SK-N-SH (cell line): ENCODE results near the gene HIRA. TPM values are rescaled to one million over a fixed set of nuclear protein-coding genes. Genes with fewer than 3 reads are reported as not detected.

Source experiments
- CTCF ChIA-PET: fragments of 300-600, 350-600 bp; formaldehyde crosslinking; extraction: SDS; loops from one replicate; lab custom pipeline; 2021; lab: Yijun Ruan, JAX
- POLR2A ChIA-PET: fragments of 350-600 bp; sonication (Branson Sonifier 250); formaldehyde crosslinking; extraction: SDS; loops from one replicate; lab custom pipeline; 2020; ENCODE audit warnings: antibody characterized with exemption, inconsistent platforms; lab: Yijun Ruan, JAX
- DNase-seq: peaks from one replicate; pipeline ENCODE4 v3.0.0; 2012
- H2AFZ ChIP-seq: fragments of 200-600 bp; sonication (generic); 2 replicates; pipeline ENCODE4 v1.8.1; 2016; ENCODE audit warnings: antibody characterized with exemption, mild to moderate bottlenecking, low read depth
- H3F3A ChIP-seq: fragments of 200-600 bp; sonication (generic); replicated peaks from 2 replicates; pipeline ENCODE3; 2016; ENCODE audit warnings: antibody characterized with exemption, mild to moderate bottlenecking; ENCODE audit not compliant: insufficient read depth
- H3K27ac ChIP-seq, 2 experiments: fragments of 200-500 bp in 1 of 2; fragments of 200-600 bp in 1 of 2; sonication (Bioruptor generic) in 1 of 2; sonication (generic), shearing (Covaris generic) in 1 of 2; 2 replicates each; pipeline versions ENCODE4 v1.5.1 to v1.6.1; 2014 to 2016; ENCODE audit warnings: low read depth in 2 of 2, inconsistent platforms in 1 of 2, low read length in 1 of 2, mild to moderate bottlenecking in 1 of 2, mixed read lengths in 1 of 2
- H3K27me3 ChIP-seq: fragments of 200-600 bp; sonication (generic), shearing (Covaris generic); 2 replicates; pipeline ENCODE4 v1.6.1; 2016; ENCODE audit warnings: mixed run types; ENCODE audit not compliant: insufficient read depth
- H3K36me3 ChIP-seq, 2 experiments: fragments of 200-500 bp in 1 of 2; fragments of 200-600 bp in 1 of 2; sonication (Bioruptor generic) in 1 of 2; sonication (generic) in 1 of 2; replicated peaks in 1 of 2; 2 replicates each; pipeline versions ENCODE3 to v1.5.1; 2014 to 2016; ENCODE audit warnings: low read length in 1 of 2, mild to moderate bottlenecking in 1 of 2; ENCODE audit not compliant: insufficient read depth in 2 of 2, control insufficient read depth in 1 of 2
- H3K4me1 ChIP-seq, 2 experiments: fragments of 200-500 bp in 1 of 2; fragments of 200-600 bp in 1 of 2; sonication (Bioruptor generic) in 1 of 2; sonication (generic), shearing (Covaris generic) in 1 of 2; 2 replicates each; pipeline versions ENCODE4 v1.5.1 to v1.6.1; 2014 to 2016; ENCODE audit warnings: low read depth in 1 of 2, low read length in 1 of 2, mixed run types in 1 of 2; ENCODE audit not compliant: insufficient read depth in 2 of 2, control insufficient read depth in 1 of 2
- H3K4me2 ChIP-seq: fragments of 200-600 bp; sonication (generic), shearing (Covaris generic); 2 replicates; pipeline ENCODE4 v1.6.1; 2017; ENCODE audit warnings: mixed run types
- H3K4me3 ChIP-seq, 2 experiments: fragments of 200-500 bp in 1 of 2; fragments of 200-600 bp in 1 of 2; sonication (Bioruptor generic) in 1 of 2; sonication (generic), shearing (Covaris generic) in 1 of 2; 2 replicates each; pipeline versions ENCODE4 v1.5.1 to v1.8.1; 2014 to 2016; ENCODE audit warnings: low read depth in 2 of 2, inconsistent platforms in 1 of 2, low read length in 1 of 2, mild to moderate bottlenecking in 1 of 2, mixed read lengths in 1 of 2, moderate library complexity in 1 of 2
- H3K79me2 ChIP-seq: fragments of 200-600 bp; sonication (generic); 2 replicates; pipeline ENCODE4 v1.8.1; 2017; ENCODE audit warnings: mild to moderate bottlenecking; ENCODE audit not compliant: insufficient read depth
- H3K9ac ChIP-seq: fragments of 200-600 bp; sonication (generic); 2 replicates; pipeline ENCODE4 v1.6.1; 2017; ENCODE audit warnings: mixed run types
- H3K9me2 ChIP-seq: fragments of 200-600 bp; sonication (generic); 2 replicates; pipeline ENCODE4 v1.6.1; 2017; ENCODE audit warnings: mixed run types
- H3K9me3 ChIP-seq: fragments of 200-600 bp; sonication (generic); 2 replicates; pipeline ENCODE4 v1.6.1; 2017; ENCODE audit warnings: mixed run types, mild to moderate bottlenecking, moderate library complexity
- H4K20me1 ChIP-seq: fragments of 200-600 bp; sonication (generic); 2 replicates; pipeline ENCODE4 v1.6.1; 2017; ENCODE audit warnings: mild to moderate bottlenecking, mixed run types; ENCODE audit not compliant: insufficient read depth
- CHD2 ChIP-seq: fragments of 150-350 bp; IDR thresholded peaks from 2 replicates; pipeline ENCODE4 v1.6.1; 2018; ENCODE audit warnings: low read length; ENCODE audit not compliant: partially characterized antibody
- EP300 ChIP-seq, 2 experiments: IDR thresholded peaks; 2 replicates each; pipeline versions ENCODE4 v1.4.0 to v1.6.1; 2012; ENCODE audit warnings: borderline replicate concordance in 1 of 2, low read depth in 1 of 2, low read length in 1 of 2
- FOXJ3 ChIP-seq: sonication (generic); formaldehyde crosslinking; IDR thresholded peaks from 2 replicates; pipeline ENCODE4 v1.5.1; 2020; ENCODE audit warnings: mild to moderate bottlenecking, missing genetic modification reagents
- FOXM1 ChIP-seq: IDR thresholded peaks from 2 replicates; pipeline ENCODE4 v1.4.0; 2012; ENCODE audit warnings: low read depth, mild to moderate bottlenecking
- GATA2 ChIP-seq: sonication (generic); formaldehyde crosslinking; IDR thresholded peaks from 2 replicates; pipeline ENCODE4 v1.5.0; 2020; ENCODE audit warnings: mild to moderate bottlenecking, missing genetic modification reagents
- JUND ChIP-seq: IDR thresholded peaks from 2 replicates; pipeline ENCODE4 v1.4.0; 2012
- MEF2A ChIP-seq: IDR thresholded peaks from 2 replicates; pipeline ENCODE4 v1.4.0; 2012; ENCODE audit warnings: low read depth, borderline replicate concordance
- MXI1 ChIP-seq: IDR thresholded peaks from 2 replicates; pipeline ENCODE4 v1.6.1; 2012; ENCODE audit warnings: mild to moderate bottlenecking, low read depth, low read length, improper control_type of control experiment
- NRF1 ChIP-seq: IDR thresholded peaks from 2 replicates; pipeline ENCODE4 v1.6.1; 2012; ENCODE audit warnings: low read depth, mild to moderate bottlenecking, low read length
- RAD21 ChIP-seq: IDR thresholded peaks from 2 replicates; pipeline ENCODE4 v1.6.1; 2012; ENCODE audit warnings: mild to moderate bottlenecking, low read length
- RCOR1 ChIP-seq: fragments of 150-350 bp; IDR thresholded peaks from 2 replicates; pipeline ENCODE4 v1.6.1; 2017; ENCODE audit warnings: antibody characterized with exemption, low read length
- RFX5 ChIP-seq: IDR thresholded peaks from 2 replicates; pipeline ENCODE4 v1.6.1; 2012; ENCODE audit warnings: mild to moderate bottlenecking, improper control_type of control experiment, low read length
- RXRA ChIP-seq: IDR thresholded peaks from 2 replicates; pipeline ENCODE4 v1.4.0; 2012; ENCODE audit warnings: low read depth, mild to moderate bottlenecking, borderline replicate concordance
- SMC3 ChIP-seq: IDR thresholded peaks from 2 replicates; pipeline ENCODE4 v1.6.1; 2012; ENCODE audit warnings: low read depth, low read length, improper control_type of control experiment
- TAF1 ChIP-seq: IDR thresholded peaks from 2 replicates; pipeline ENCODE4 v1.6.1; 2012; ENCODE audit warnings: low read depth, mild to moderate bottlenecking, low read length, moderate library complexity, borderline replicate concordance
- TCF12 ChIP-seq: IDR thresholded peaks from 2 replicates; pipeline ENCODE4 v1.4.0; 2012
- TEAD4 ChIP-seq: IDR thresholded peaks from 2 replicates; pipeline ENCODE4 v1.4.0; 2012; ENCODE audit warnings: mild to moderate bottlenecking, borderline replicate concordance; ENCODE audit not compliant: insufficient read depth
- YY1 ChIP-seq: IDR thresholded peaks from 2 replicates; pipeline ENCODE4 v1.4.0; 2012; ENCODE audit warnings: low read depth, mild to moderate bottlenecking
- WGBS: methylation state at CpG from one replicate; pipeline ENCODE4 v1.1.6; 2017; ENCODE audit warnings: low lambda C conversion rate; 5-methylcytosine and 5-hydroxymethylcytosine counted together
- polyA plus RNA-seq, 3 experiments: library from polyadenylated mRNA; depleted of rRNA; stranded (reverse); fragments of >200 nt; gene quantifications; 2 replicates each; pipeline ENCODE4 v1.2.3, GENCODE V29; 2012
- TF ChIP-seq, protein P1 (sequence below): IDR thresholded peaks from 2 replicates; pipeline ENCODE4 v1.4.0; 2012; ENCODE audit warnings: low read depth, borderline replicate concordance
- TF ChIP-seq, protein P2 (sequence below): IDR thresholded peaks from 2 replicates; pipeline ENCODE4; 2012
- TF ChIP-seq, protein P3 (sequence below): fragments of 150-350 bp; IDR thresholded peaks from 2 replicates; pipeline ENCODE4 v1.6.1; 2017; ENCODE audit warnings: antibody characterized with exemption, low read length, low read depth, borderline replicate concordance
- TF ChIP-seq, protein P4 (sequence below): IDR thresholded peaks from 2 replicates; pipeline ENCODE4 v1.4.0; 2012; ENCODE audit warnings: low read depth, borderline replicate concordance
- TF ChIP-seq, protein P5 (sequence below): IDR thresholded peaks from 2 replicates; pipeline ENCODE4 v1.4.0; 2012; ENCODE audit warnings: low read depth

HIRA gene
- polyA plus RNA-seq, 1 of the 3 experiments (the other 2 are of a cell fraction): 21.0 TPM

DNA sequence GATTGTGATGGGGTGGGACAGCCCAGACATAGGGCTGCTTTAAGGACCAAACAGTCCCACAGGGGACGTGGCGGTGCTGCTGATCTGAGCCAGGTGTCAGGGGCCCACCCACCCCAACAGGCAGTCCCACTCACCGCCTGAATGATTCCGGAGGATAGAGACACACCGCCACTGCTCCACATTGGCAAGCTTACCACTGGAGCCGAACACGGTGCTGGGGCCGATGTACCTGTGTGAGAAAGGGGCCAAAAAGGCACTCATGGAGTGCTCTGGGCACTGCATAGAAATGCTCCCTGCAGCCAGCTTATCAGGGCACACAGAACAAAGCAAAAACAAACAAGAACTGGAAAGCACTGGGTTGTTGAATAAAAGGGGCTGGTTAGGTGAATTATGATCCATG lies 25.9 kb downstream of the HIRA start:
- no peaks in the 10 kb centered on the region for H3K9me2 ChIP-seq
- no peak for DNase-seq
- peaks cover 0 to 28% of the 10 kb centered on the region in 2 experiments; a peak in 2 of 4 replicates for H3K4me1 ChIP-seq
- H3K36me3 ChIP-seq: peaks cover 34 to 49% of the 10 kb centered on the region in 2 experiments
- H4K20me1 ChIP-seq: no peaks in the 10 kb centered on the region
- no peak overlapping the region for H3K4me3 ChIP-seq
- H3K9ac ChIP-seq: no peak overlapping the region
- 92% methylated on average over 6 of the region's 8 CpGs for WGBS
- TF ChIP-seq FOXM1 (no peak), RAD21 (no peak), JUND (no peak), TAF1 (no peak), MXI1 (no peak), RFX5 (no peak), RXRA (no peak)
- ChIA-PET POLR2A (no interaction called here), CTCF (interaction anchor here (1.5 to 1.9 kb wide), 2 partner anchors 151 to 224 kb away, joined by 3 to 10 read pairs; no protein-coding TSS in a partner anchor)
- no peaks in the 10 kb centered on the region for H3K9me3 ChIP-seq
- H3K4me2 ChIP-seq: no peak overlapping the region
- H3K27ac ChIP-seq: no peak overlapping the region; a peak in 1 of 4 replicates
- peaks cover 4% of the 10 kb centered on the region for H3F3A ChIP-seq
- H3K79me2 ChIP-seq: peaks cover 6% of the 10 kb centered on the region; the same call in 1 of the 2 replicates
- H2AFZ ChIP-seq: no peak overlapping the region
- no peaks in the 10 kb centered on the region for H3K27me3 ChIP-seq

DNA sequence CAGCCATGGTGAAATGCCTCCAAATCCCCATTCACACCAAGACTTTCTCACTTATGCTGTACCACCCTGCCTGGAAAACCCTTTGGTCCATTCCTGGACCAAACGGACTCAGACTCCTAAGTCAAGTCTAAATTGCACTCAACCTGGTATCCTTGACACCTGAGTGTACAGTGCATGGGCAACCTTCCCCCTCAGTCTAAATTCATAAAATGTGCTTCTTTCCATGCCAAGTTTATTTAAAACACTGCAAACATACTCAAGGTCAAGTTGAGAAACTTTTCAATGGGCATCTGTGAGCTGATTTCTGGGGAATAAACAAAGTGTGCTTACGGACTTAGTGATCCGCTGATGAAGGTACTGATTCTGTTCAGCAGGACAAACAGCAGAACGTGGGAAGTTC lies 26.4 kb downstream of the HIRA start:
- POLR2A ChIA-PET: no interaction called here
- no peaks in the 10 kb centered on the region for H3K9me3 ChIP-seq
- no peak overlapping the region for H3K9ac ChIP-seq
- H2AFZ ChIP-seq: no peak overlapping the region
- no peak overlapping the region for H3K27ac ChIP-seq
- H3K36me3 ChIP-seq: peaks cover 29 to 45% of the 10 kb centered on the region in 2 experiments
- DNase-seq: no peak
- CTCF ChIA-PET: interaction anchor here (1.9 kb wide), 1 partner anchor 225 kb away, joined by 10 read pairs; no protein-coding TSS in a partner anchor
- 97% methylated on average over 4 of the region's 4 CpGs for WGBS
- H3F3A ChIP-seq: peaks cover 4% of the 10 kb centered on the region
- H3K4me2 ChIP-seq: no peak overlapping the region
- no peaks in the 10 kb centered on the region for H4K20me1 ChIP-seq
- TF ChIP-seq, protein P1, sequence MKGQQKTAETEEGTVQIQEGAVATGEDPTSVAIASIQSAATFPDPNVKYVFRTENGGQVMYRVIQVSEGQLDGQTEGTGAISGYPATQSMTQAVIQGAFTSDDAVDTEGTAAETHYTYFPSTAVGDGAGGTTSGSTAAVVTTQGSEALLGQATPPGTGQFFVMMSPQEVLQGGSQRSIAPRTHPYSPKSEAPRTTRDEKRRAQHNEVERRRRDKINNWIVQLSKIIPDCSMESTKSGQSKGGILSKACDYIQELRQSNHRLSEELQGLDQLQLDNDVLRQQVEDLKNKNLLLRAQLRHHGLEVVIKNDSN: no peak
- no peak for TF ChIP-seq CHD2
- TF ChIP-seq RAD21: no peak
- TF ChIP-seq FOXM1: no peak
- no peak for TF ChIP-seq NRF1
- no peak for TF ChIP-seq EP300 (IDR thresholded peaks at IDR 0.05; ENCODE audit: borderline replicate concordance in 1 of 2, low read depth in 1 of 2, low read length in 1 of 2)
- no peak for TF ChIP-seq SMC3
- TF ChIP-seq GATA2: no peak
- no peak for TF ChIP-seq YY1
- TF ChIP-seq RCOR1: no peak
- TF ChIP-seq MXI1: no peak
- no peak for TF ChIP-seq TAF1
- no peak for TF ChIP-seq TCF12
- TF ChIP-seq MEF2A: no peak
- TF ChIP-seq, protein P2, sequence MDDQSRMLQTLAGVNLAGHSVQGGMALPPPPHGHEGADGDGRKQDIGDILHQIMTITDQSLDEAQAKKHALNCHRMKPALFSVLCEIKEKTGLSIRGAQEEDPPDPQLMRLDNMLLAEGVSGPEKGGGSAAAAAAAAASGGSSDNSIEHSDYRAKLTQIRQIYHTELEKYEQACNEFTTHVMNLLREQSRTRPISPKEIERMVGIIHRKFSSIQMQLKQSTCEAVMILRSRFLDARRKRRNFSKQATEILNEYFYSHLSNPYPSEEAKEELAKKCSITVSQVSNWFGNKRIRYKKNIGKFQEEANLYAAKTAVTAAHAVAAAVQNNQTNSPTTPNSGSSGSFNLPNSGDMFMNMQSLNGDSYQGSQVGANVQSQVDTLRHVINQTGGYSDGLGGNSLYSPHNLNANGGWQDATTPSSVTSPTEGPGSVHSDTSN: no peak
- no peak for TF ChIP-seq TEAD4
- TF ChIP-seq, protein P3, sequence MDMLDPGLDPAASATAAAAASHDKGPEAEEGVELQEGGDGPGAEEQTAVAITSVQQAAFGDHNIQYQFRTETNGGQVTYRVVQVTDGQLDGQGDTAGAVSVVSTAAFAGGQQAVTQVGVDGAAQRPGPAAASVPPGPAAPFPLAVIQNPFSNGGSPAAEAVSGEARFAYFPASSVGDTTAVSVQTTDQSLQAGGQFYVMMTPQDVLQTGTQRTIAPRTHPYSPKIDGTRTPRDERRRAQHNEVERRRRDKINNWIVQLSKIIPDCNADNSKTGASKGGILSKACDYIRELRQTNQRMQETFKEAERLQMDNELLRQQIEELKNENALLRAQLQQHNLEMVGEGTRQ: no peak
- TF ChIP-seq, protein P4, sequence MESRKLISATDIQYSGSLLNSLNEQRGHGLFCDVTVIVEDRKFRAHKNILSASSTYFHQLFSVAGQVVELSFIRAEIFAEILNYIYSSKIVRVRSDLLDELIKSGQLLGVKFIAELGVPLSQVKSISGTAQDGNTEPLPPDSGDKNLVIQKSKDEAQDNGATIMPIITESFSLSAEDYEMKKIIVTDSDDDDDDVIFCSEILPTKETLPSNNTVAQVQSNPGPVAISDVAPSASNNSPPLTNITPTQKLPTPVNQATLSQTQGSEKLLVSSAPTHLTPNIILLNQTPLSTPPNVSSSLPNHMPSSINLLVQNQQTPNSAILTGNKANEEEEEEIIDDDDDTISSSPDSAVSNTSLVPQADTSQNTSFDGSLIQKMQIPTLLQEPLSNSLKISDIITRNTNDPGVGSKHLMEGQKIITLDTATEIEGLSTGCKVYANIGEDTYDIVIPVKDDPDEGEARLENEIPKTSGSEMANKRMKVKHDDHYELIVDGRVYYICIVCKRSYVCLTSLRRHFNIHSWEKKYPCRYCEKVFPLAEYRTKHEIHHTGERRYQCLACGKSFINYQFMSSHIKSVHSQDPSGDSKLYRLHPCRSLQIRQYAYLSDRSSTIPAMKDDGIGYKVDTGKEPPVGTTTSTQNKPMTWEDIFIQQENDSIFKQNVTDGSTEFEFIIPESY: no peak
- TF ChIP-seq, protein P5, sequence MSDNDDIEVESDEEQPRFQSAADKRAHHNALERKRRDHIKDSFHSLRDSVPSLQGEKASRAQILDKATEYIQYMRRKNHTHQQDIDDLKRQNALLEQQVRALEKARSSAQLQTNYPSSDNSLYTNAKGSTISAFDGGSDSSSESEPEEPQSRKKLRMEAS: no peak
- no peak for TF ChIP-seq FOXJ3 (CRISPR knock-in tag)
- no peaks in the 10 kb centered on the region for H3K27me3 ChIP-seq
- H3K9me2 ChIP-seq: no peaks in the 10 kb centered on the region
- H3K79me2 ChIP-seq: peaks cover under 1% of the 10 kb centered on the region; the same call in 1 of the 2 replicates
- H3K4me3 ChIP-seq: no peak overlapping the region
- peaks cover 0 to 28% of the 10 kb centered on the region in 2 experiments; a peak in 2 of 4 replicates for H3K4me1 ChIP-seq
